ENCODE measurements around the gene BMPR1A. TPM values are rescaled to one million over a fixed set of nuclear protein-coding genes. Genes with fewer than 3 reads are reported as not detected.

Gene BMPR1A
- total RNA-seq, 1 donor from 2014 or later: 0.20 TPM

GRCh38 chr10:86955501-86956194 lies 199.2 kb downstream of the BMPR1A start:
- peak; percentile 48 to 58 for DNase-seq (ENCODE audit: low read depth in 2 of 2)

GRCh38 chr10:86956195-86956847 lies 199.9 kb downstream of the BMPR1A start:
- peak in 1 of 2 donors; percentile 28 for DNase-seq (ENCODE audit: low read depth in 2 of 2)

GRCh38 chr10:86956848-86957448 lies 200.5 kb downstream of the BMPR1A start:
- peak in 1 of 2 donors; percentile 35 for DNase-seq (ENCODE audit: low read depth in 2 of 2)

GRCh38 chr10:86957471-86958115 lies 201.2 kb downstream of the BMPR1A start, which contains the start of gene MMRN2:
Gene MMRN2, minus strand, starts transcription at chr10:86957615. Its CDS starts 74 bp downstream, at chr10:86957541.
- peak; percentile 34 to 78 for DNase-seq (ENCODE audit: low read depth in 2 of 2)

GRCh38 chr10:86958116-86958900 lies 201.9 kb downstream of the BMPR1A start, which contains the start of gene SNCG:
Gene SNCG, plus strand, starts transcription at chr10:86958599. Its CDS starts 99 bp downstream, at chr10:86958698.
- DNase-seq (ENCODE audit: low read depth in 2 of 2): peak; percentile 66 to 84

GRCh38 chr10:86958901-86959736 lies 202.7 kb downstream of the BMPR1A start:
- peak; percentile 83 to 87 for DNase-seq (ENCODE audit: low read depth in 2 of 2)

GRCh38 chr10:86959737-86960002 lies 203.3 kb downstream of the BMPR1A start:
- DNase-seq (ENCODE audit: low read depth in 2 of 2): no peak

- DNase-seq (ENCODE audit: low read depth in 2 of 2): peak; percentile 91 to 92
Measured at GRCh38 chr10:86960003-86960862, 203.8 kb downstream of the BMPR1A start.

- no peak for DNase-seq (ENCODE audit: low read depth in 2 of 2)
Measured at GRCh38 chr10:86960863-86961434, 204.5 kb downstream of the BMPR1A start.

- DNase-seq (ENCODE audit: low read depth in 2 of 2): no peak
Measured at GRCh38 chr10:86961481-86962091, 205.2 kb downstream of the BMPR1A start.

- no peak for DNase-seq (ENCODE audit: low read depth in 2 of 2)
Measured at GRCh38 chr10:86962136-86962980, 205.9 kb downstream of the BMPR1A start.

GRCh38 chr10:86962981-86963310 lies 206.5 kb downstream of the BMPR1A start:
- DNase-seq (ENCODE audit: low read depth in 2 of 2): no peak

- DNase-seq (ENCODE audit: low read depth in 2 of 2): no peak
Measured at GRCh38 chr10:86963341-86963919, 207.0 kb downstream of the BMPR1A start.

- DNase-seq (ENCODE audit: low read depth in 2 of 2): no peak
Measured at GRCh38 chr10:86964061-86964846, 207.8 kb downstream of the BMPR1A start.

GRCh38 chr10:86964847-86965190 lies 208.4 kb downstream of the BMPR1A start:
- no peak for DNase-seq (ENCODE audit: low read depth in 2 of 2)

GRCh38 chr10:86965986-86966654 lies 209.7 kb downstream of the BMPR1A start:
- DNase-seq (ENCODE audit: low read depth in 2 of 2): no peak
